Astrocyte of the cerebellum (primary cell): ENCODE measurements around the gene RPN2.

ENCODE experiments used
- DNase-seq: peaks from one replicate; pipeline ENCODE4 v3.0.0-alpha.2; 2011; ENCODE audit warnings: low read depth
- H3K4me3 ChIP-seq: 2 replicates; pipeline ENCODE4 v1.5.1; 2011; ENCODE audit warnings: mild to moderate bottlenecking, low read depth, low read length, moderate library complexity
- in situ Hi-C: cut with HindIII; loops from 2 replicates; pipeline ENCODE4 v1.10.0; 2017; ENCODE audit warnings: low sequenced_read_pairs
- TF ChIP-seq, protein P1 (sequence below): IDR thresholded peaks from 2 replicates; pipeline ENCODE4 v1.5.1; 2012; ENCODE audit warnings: low read length, low read depth, moderate library complexity, mild to moderate bottlenecking; ENCODE audit errors: missing control alignments

RPN2 gene

DNA sequence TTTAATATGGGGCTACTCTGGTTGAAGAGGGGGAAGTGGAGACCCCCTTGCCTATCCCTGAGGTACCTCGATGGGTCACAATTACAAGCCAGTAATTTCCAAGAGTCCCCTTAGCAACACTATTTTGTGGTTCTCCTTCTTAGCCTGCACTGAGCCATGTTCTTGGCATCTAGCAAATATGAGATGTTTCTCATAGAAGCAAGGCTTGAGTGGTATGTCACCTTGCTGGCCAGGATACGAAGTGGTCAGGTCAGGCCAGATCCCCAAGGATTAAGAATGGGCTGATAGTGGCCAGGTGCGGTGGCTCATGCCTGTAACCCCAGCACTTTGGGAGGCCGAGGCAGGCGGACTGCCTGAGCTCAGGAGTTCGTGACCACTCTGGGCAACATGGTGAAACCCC, 84.6 kb downstream of the RPN2 start:
- DNase-seq: no peak
- in situ Hi-C loops: no loop called here
- TF ChIP-seq, protein P1, sequence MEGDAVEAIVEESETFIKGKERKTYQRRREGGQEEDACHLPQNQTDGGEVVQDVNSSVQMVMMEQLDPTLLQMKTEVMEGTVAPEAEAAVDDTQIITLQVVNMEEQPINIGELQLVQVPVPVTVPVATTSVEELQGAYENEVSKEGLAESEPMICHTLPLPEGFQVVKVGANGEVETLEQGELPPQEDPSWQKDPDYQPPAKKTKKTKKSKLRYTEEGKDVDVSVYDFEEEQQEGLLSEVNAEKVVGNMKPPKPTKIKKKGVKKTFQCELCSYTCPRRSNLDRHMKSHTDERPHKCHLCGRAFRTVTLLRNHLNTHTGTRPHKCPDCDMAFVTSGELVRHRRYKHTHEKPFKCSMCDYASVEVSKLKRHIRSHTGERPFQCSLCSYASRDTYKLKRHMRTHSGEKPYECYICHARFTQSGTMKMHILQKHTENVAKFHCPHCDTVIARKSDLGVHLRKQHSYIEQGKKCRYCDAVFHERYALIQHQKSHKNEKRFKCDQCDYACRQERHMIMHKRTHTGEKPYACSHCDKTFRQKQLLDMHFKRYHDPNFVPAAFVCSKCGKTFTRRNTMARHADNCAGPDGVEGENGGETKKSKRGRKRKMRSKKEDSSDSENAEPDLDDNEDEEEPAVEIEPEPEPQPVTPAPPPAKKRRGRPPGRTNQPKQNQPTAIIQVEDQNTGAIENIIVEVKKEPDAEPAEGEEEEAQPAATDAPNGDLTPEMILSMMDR: no peak
- H3K4me3 ChIP-seq: no peak overlapping the region

- TF ChIP-seq, protein P1: no peak
- H3K4me3 ChIP-seq: no peak overlapping the region
- in situ Hi-C loops: loop anchor here (5.0 kb wide), 1 partner anchor 63 kb away; no protein-coding TSS in a partner anchor
- no peak for DNase-seq
Measured at GRCh38 chr20:37265152-37265551, 86.0 kb downstream of the RPN2 start.

DNA sequence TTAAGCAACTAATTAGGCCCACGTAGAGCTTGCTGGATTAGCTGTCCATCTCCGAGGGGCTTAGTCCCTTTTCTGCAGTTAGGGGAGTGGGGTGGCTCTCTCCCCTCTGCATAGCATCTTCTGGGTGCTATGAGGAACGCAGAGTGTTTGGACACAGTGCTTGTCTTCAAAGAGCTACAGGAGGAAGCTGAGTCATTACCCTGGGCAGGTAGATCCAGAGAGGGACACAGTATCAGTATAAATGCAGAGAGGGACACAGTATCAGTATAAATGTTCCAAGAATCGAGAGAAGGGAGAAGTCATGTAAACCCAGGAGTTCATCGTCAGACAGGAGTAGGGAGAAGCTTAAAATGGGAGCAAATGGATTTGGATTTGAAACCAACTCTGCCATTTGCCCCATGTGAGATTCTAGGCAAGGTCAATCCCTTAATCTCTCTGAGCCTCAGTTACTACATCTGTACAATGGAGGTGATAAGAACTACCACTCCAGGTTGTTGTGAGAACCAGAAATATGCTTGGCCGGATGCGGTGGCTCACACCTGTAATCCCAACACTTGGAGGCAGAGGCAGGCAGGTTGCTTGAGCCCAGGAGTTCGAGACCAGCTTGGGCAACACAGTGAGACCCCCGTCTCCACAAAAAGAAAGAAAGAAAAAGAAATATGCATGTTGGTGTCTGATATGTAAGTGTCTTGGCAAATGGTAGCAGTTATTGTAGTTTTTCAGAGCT, 88.0 kb downstream of the RPN2 start:
- DNase-seq: no peak
- H3K4me3 ChIP-seq: no peak overlapping the region
- TF ChIP-seq, protein P1: no peak
- in situ Hi-C loops: loop anchor here (5.0 kb wide), 1 partner anchor 65 kb away; no protein-coding TSS in a partner anchor

GRCh38 chr20:37267667-37268313, 88.7 kb downstream of the RPN2 start:
- in situ Hi-C loops: loop anchor here (5.0 kb wide), 1 partner anchor 65 kb away; no protein-coding TSS in a partner anchor
- TF ChIP-seq, protein P1: no peak
- H3K4me3 ChIP-seq: no peak overlapping the region
- DNase-seq: no peak

DNA sequence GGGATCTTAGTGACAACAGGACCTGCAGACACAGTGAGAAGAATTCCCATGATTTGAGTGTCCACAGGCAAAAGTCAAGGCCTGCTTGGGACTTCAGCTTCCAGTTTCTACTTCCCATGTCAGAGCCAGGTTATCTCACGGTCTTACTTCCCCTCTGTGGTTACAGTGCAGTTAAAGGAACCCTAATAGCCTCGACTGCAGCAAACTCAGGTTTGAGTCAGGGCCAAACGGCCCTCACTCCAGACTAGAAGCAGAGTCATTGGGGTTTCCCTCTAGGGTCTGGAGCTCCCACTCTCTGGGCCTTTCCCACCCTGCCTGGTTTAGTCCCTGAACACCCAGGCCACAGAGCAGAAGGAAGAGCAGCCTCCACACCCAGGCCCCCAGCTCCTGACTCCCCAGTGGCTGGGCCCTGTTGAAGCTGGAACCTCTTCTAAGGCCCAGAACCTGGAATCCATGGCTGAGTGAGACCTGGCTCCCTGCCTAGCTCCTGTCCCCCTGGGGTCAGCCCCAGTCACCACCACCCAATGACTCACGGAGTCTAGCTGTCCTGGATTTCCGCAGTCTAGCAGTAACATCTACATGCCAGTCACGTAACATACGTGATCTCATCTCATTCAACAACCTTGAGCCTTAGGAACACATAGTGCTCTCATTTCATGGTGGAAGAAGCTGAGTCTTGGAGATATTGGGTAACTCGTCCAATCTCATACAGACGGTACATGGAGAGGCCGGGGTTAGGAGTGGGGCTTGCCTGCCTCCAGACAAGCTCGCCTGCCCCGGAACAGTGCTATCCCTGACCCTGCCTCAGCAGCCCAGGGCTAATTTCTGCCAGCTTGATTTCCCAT, 91.7 kb downstream of the RPN2 start:
- DNase-seq: no peak
- H3K4me3 ChIP-seq: no peak overlapping the region
- in situ Hi-C loops: no loop called here
- TF ChIP-seq, protein P1: no peak

- no peak for DNase-seq
- TF ChIP-seq, protein P1: no peak
- H3K4me3 ChIP-seq: no peak overlapping the region
- in situ Hi-C loops: no loop called here
Measured at GRCh38 chr20:37271421-37271768, 92.3 kb downstream of the RPN2 start.
